ENCODE results near the gene ZSCAN20.

- TF ChIP-seq CTCF (IDR thresholded peaks at IDR 0.05), result no peak
- TF ChIP-seq POLR2A (IDR thresholded peaks at IDR 0.05), result no peak
Measured at GRCh38 chr1:33425900-33426299, 46.5 kb upstream of the ZSCAN20 start.
